IMR-90 (cell line): ENCODE measurements around the gene IRAK2. TPM values are rescaled to one million over a fixed set of nuclear protein-coding genes. Genes with fewer than 3 reads are reported as not detected.

Experiments
- ATAC-seq: fragments of 200-7000 bp; cut with Tn5 transposase; 2 replicates; pipeline ENCODE4 v1.9.1; 2020; ENCODE audit warnings: low read depth, mild to moderate bottlenecking, moderate library complexity
- BruUV-seq: library from RNA; stranded (reverse); fragments of 400-500 nt; replicated peaks from 2 replicates; lab custom pipeline; 2021; lab: Mats Ljungman, UMichigan
- CTCF ChIA-PET: fragments of 300-600 bp; formaldehyde crosslinking; extraction: SDS; loops from one replicate; lab custom pipeline; 2021; ENCODE audit warnings: antibody characterized with exemption; lab: Yijun Ruan, JAX
- POLR2A ChIA-PET: fragments of 300-600 bp; sonication (Branson Sonifier 250); formaldehyde crosslinking; loops from one replicate; lab custom pipeline; 2022; ENCODE audit warnings: antibody characterized with exemption; ENCODE audit not compliant: unreplicated experiment; lab: Charles Lee
- DNase-seq: peaks from one replicate; pipeline ENCODE4 v3.0.0; 2013
- H2AFZ ChIP-seq: replicated peaks from 2 replicates; pipeline ENCODE3; 2013; ENCODE audit warnings: low read length, mild to moderate bottlenecking; ENCODE audit not compliant: poor library complexity
- H2AK5ac ChIP-seq: 2 replicates; pipeline ENCODE4 v1.6.1; 2013; ENCODE audit warnings: low read depth, low read length, inconsistent platforms
- H2AK9ac ChIP-seq: replicated peaks from 2 replicates; pipeline ENCODE3; 2013; ENCODE audit warnings: mild to moderate bottlenecking, low read depth, low read length, moderate library complexity; ENCODE audit not compliant: poor library complexity
- H2BK120ac ChIP-seq: 2 replicates; pipeline ENCODE4 v1.6.1; 2013; ENCODE audit warnings: low read depth, low read length, inconsistent platforms
- H2BK15ac ChIP-seq: 3 replicates; pipeline ENCODE4 v1.6.1; 2013; ENCODE audit warnings: low read depth, low read length, inconsistent platforms
- H2BK20ac ChIP-seq: 2 replicates; pipeline ENCODE4 v1.6.1; 2013; ENCODE audit warnings: low read depth, mild to moderate bottlenecking, inconsistent platforms, low read length, moderate library complexity
- H2BK5ac ChIP-seq: 2 replicates; pipeline ENCODE4 v1.6.1; 2013; ENCODE audit warnings: mild to moderate bottlenecking, low read depth, low read length, inconsistent platforms; ENCODE audit not compliant: poor library complexity, severe bottlenecking
- H3K14ac ChIP-seq: replicated peaks from 2 replicates; pipeline ENCODE4 v1.6.1; 2013; ENCODE audit warnings: low read depth, low read length, inconsistent platforms
- H3K18ac ChIP-seq: 2 replicates; pipeline ENCODE4 v1.6.1; 2013; ENCODE audit warnings: low read depth, low read length, control low read depth
- H3K23ac ChIP-seq: 2 replicates; pipeline ENCODE4 v1.6.1; 2013; ENCODE audit warnings: low read depth, low read length, inconsistent platforms
- H3K27ac ChIP-seq: 2 replicates; pipeline ENCODE4 v1.5.1; 2013; ENCODE audit warnings: mild to moderate bottlenecking, control low read depth, low read length; ENCODE audit not compliant: insufficient read depth
- H3K27me3 ChIP-seq: 2 replicates; pipeline ENCODE4 v1.6.1; 2013; ENCODE audit warnings: low read length; ENCODE audit not compliant: control insufficient read depth, insufficient read depth
- H3K36me3 ChIP-seq: 2 replicates; pipeline ENCODE4 v1.6.1; 2013; ENCODE audit warnings: low read length, mixed read lengths; ENCODE audit not compliant: control insufficient read depth, insufficient read depth
- H3K4ac ChIP-seq: 2 replicates; pipeline ENCODE4 v1.6.1; 2013; ENCODE audit warnings: low read depth, low read length, inconsistent platforms
- H3K4me1 ChIP-seq: 2 replicates; pipeline ENCODE4 v1.6.1; 2013; ENCODE audit warnings: low read length, mixed read lengths; ENCODE audit not compliant: control insufficient read depth, insufficient read depth
- H3K4me2 ChIP-seq: 2 replicates; pipeline ENCODE4 v1.6.1; 2013; ENCODE audit warnings: low read depth, mild to moderate bottlenecking, control low read depth, low read length, moderate library complexity
- H3K4me3 ChIP-seq: 2 replicates; pipeline ENCODE4 v1.5.1; 2013; ENCODE audit warnings: low read depth, mild to moderate bottlenecking, control low read depth, low read length, moderate library complexity; ENCODE audit not compliant: insufficient read depth
- H3K56ac ChIP-seq: 2 replicates; pipeline ENCODE4 v1.6.1; 2013; ENCODE audit warnings: low read length, inconsistent platforms; ENCODE audit not compliant: insufficient read depth; ENCODE audit errors: extremely low read depth
- H3K79me1 ChIP-seq, 2 experiments: 2 replicates each; pipeline ENCODE4 v1.6.1; 2013; ENCODE audit warnings: low read length in 2 of 2, inconsistent platforms in 1 of 2, low read depth in 1 of 2
- H3K9ac ChIP-seq: 2 replicates; pipeline ENCODE4 v1.6.1; 2013; ENCODE audit warnings: low read depth, low read length, control low read depth
- H3K9me1 ChIP-seq: 2 replicates; pipeline ENCODE4 v1.6.1; 2013; ENCODE audit warnings: low read length, inconsistent platforms; ENCODE audit not compliant: insufficient read depth
- H3K9me3 ChIP-seq: 2 replicates; pipeline ENCODE4 v1.6.1; 2013; ENCODE audit warnings: low read length; ENCODE audit not compliant: control insufficient read depth, insufficient read depth
- H4K20me1 ChIP-seq: 2 replicates; pipeline ENCODE4 v1.6.1; 2013; ENCODE audit warnings: low read length, inconsistent platforms; ENCODE audit not compliant: insufficient read depth
- H4K5ac ChIP-seq: 2 replicates; pipeline ENCODE4 v1.6.1; 2013; ENCODE audit warnings: mild to moderate bottlenecking, low read depth, low read length, control low read depth
- H4K8ac ChIP-seq, 2 experiments: 2 replicates each; pipeline ENCODE4 v1.6.1; 2013; ENCODE audit warnings: low read depth in 2 of 2, low read length in 2 of 2, control low read depth in 1 of 2, inconsistent platforms in 1 of 2
- H4K91ac ChIP-seq: 2 replicates; pipeline ENCODE4 v1.6.1; 2013; ENCODE audit warnings: low read depth, low read length, inconsistent platforms; ENCODE audit not compliant: insufficient read depth
- BHLHE40 ChIP-seq: fragments of 150-350 bp; IDR thresholded peaks from 2 replicates; pipeline ENCODE4 v1.6.1; 2016; ENCODE audit warnings: mild to moderate bottlenecking, low read depth, low read length
- CEBPB ChIP-seq: IDR thresholded peaks from 2 replicates; pipeline ENCODE4 v1.6.1; 2012; ENCODE audit warnings: low read depth, low read length, improper control_type of control experiment
- CHD1 ChIP-seq: IDR thresholded peaks from 2 replicates; pipeline ENCODE4 v1.6.1; 2012; ENCODE audit warnings: low read depth, low read length, improper control_type of control experiment
- ELK1 ChIP-seq: fragments of 150-350 bp; IDR thresholded peaks from 2 replicates; pipeline ENCODE4 v1.6.1; 2016; ENCODE audit warnings: low read depth, mild to moderate bottlenecking, low read length, moderate library complexity, borderline replicate concordance
- FOS ChIP-seq: fragments of 150-350 bp; IDR thresholded peaks from 2 replicates; pipeline ENCODE4 v1.6.1; 2016; ENCODE audit warnings: low read depth, low read length
- MAFK ChIP-seq: IDR thresholded peaks from 2 replicates; pipeline ENCODE4 v1.6.1; 2012; ENCODE audit warnings: low read depth, low read length, improper control_type of control experiment
- MAZ ChIP-seq: IDR thresholded peaks from 2 replicates; pipeline ENCODE4 v1.6.1; 2012; ENCODE audit warnings: low read depth, mild to moderate bottlenecking, low read length, improper control_type of control experiment, moderate library complexity, borderline replicate concordance
- MXI1 ChIP-seq: IDR thresholded peaks from 2 replicates; pipeline ENCODE4 v1.6.1; 2012; ENCODE audit warnings: low read depth, mild to moderate bottlenecking, low read length, moderate library complexity, borderline replicate concordance
- NFE2L2 ChIP-seq: fragments of 150-350 bp; IDR thresholded peaks from 2 replicates; pipeline ENCODE4 v1.6.1; 2016; ENCODE audit warnings: low read depth, mild to moderate bottlenecking, low read length
- POLR2A ChIP-seq: IDR thresholded peaks from 2 replicates; pipeline ENCODE4 v1.6.1; 2012; ENCODE audit warnings: mild to moderate bottlenecking, low read depth, low read length
- RAD21 ChIP-seq: IDR thresholded peaks from 2 replicates; pipeline ENCODE4 v1.6.1; 2012; ENCODE audit warnings: low read length, improper control_type of control experiment
- RCOR1 ChIP-seq: IDR thresholded peaks from 2 replicates; pipeline ENCODE4 v1.6.1; 2012; ENCODE audit warnings: mild to moderate bottlenecking, low read length, improper control_type of control experiment; ENCODE audit not compliant: insufficient replicate concordance
- RFX5 ChIP-seq: IDR thresholded peaks from 2 replicates; pipeline ENCODE4 v1.8.0; 2012; ENCODE audit warnings: low read depth, mild to moderate bottlenecking, low read length, moderate library complexity
- SMC3 ChIP-seq: fragments of 150-350 bp; IDR thresholded peaks from 2 replicates; pipeline ENCODE4 v1.6.1; 2016; ENCODE audit warnings: low read depth, mild to moderate bottlenecking, antibody characterized with exemption, low read length, moderate library complexity
- WGBS, 2 experiments: methylation state at CpG; one replicate each; pipeline versions ENCODE4 v1.1.5 to v1.1.7; 2013; ENCODE audit warnings: missing lambda C conversion rate in 2 of 2; ENCODE audit not compliant: insufficient read length in 1 of 2; ENCODE audit errors: extremely low coverage in 2 of 2; 5-methylcytosine and 5-hydroxymethylcytosine counted together
- dilution Hi-C: fragments of 300-500 bp; cut with HindIII; formaldehyde crosslinking; loops from one replicate; pipeline ENCODE4 v1.14.3; 2018; ENCODE audit warnings: low sequenced_read_pairs; ENCODE audit not compliant: unreplicated experiment
- in situ Hi-C: fragments of 300-500 bp; cut with MboI; formaldehyde crosslinking; loops from 3 replicates; pipeline ENCODE4 v1.14.3; 2019; ENCODE audit warnings: low sequenced_read_pairs, inconsistent platforms, mixed read lengths
- intact Hi-C: fragments of 100-400 bp; cut with micrococcal nuclease; formaldehyde crosslinking; loops from 2 replicates; pipeline ENCODE4 v1.10.0; 2022
- polyA plus RNA-seq, 3 experiments: library from polyadenylated mRNA; depleted of rRNA; stranded (reverse); fragments of >200 nt; gene quantifications; 2 replicates each; pipeline ENCODE4 v1.2.3, GENCODE V29; 2012; ENCODE audit warnings: low replicate concordance in 1 of 3
- total RNA-seq: library from RNA; depleted of rRNA; stranded (reverse); fragments of >200 nt; gene quantifications from 2 replicates; pipeline ENCODE4 v1.2.3, GENCODE V29; 2012
- TF ChIP-seq, protein P1 (sequence below): conservative IDR thresholded peaks from 2 replicates; pipeline ENCODE4 v1.5.1; 2012; ENCODE audit warnings: mild to moderate bottlenecking, low read depth, low read length, improper control_type of control experiment
- TF ChIP-seq, protein P2 (sequence below): fragments of 150-350 bp; IDR thresholded peaks from 2 replicates; pipeline ENCODE4 v1.6.1; 2017; ENCODE audit warnings: mild to moderate bottlenecking, antibody characterized with exemption, low read length, low read depth

The IRAK2 gene
- total and polyA plus RNA-seq, 2 of the 4 experiments (the other 2 are of a cell fraction) = 6.9 to 8.1 TPM

DNA sequence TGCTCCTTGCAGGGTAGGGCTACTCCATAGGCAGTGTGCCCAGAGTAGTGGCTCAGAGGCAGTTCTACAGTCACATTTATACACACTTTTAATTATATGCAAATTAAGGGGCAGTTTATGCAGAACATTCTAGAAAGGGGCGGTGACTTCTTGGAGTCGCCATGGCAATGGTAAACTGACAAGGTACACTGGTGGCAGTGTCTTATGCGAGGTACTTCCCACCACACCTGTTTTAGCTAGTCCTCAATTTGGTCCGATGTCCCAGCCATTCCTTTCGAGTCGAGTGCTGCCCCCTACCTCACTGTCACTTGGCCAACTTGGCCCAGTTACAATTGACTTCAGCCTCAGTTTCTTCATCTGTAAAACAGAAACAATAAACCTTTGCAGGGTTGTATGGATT lies 3.8 kb upstream of the IRAK2 start:
- Histone ChIP-seq H3K18ac (no peak overlapping the region), H4K91ac (no peak overlapping the region), H3K4ac (no peak overlapping the region), H3K4me2 (no peak overlapping the region), H2AK9ac (no peak overlapping the region), H3K27me3 (no peaks in the 10 kb centered on the region), H4K5ac (no peak overlapping the region), H3K4me1 (no peaks in the 10 kb centered on the region), H3K9me1 (no peaks in the 10 kb centered on the region), H4K8ac (no peak overlapping the region), H2BK15ac (no peak overlapping the region), H3K9ac (no peak overlapping the region), H3K79me1 (peaks cover 4 to 13% of the 10 kb centered on the region in 2 experiments; a peak in 3 of 4 replicates), H3K27ac (no peak overlapping the region), H2BK5ac (no peak overlapping the region), H3K4me3 (no peak overlapping the region), H3K9me3 (no peaks in the 10 kb centered on the region), H3K14ac (no peak overlapping the region), H2AK5ac (no peak overlapping the region), H3K56ac (no peak overlapping the region), H4K20me1 (no peaks in the 10 kb centered on the region), H2AFZ (no peak overlapping the region), H2BK120ac (no peak overlapping the region), H3K23ac (no peak overlapping the region), H3K36me3 (no peaks in the 10 kb centered on the region), H2BK20ac (no peak overlapping the region)
- 75% methylated on average over 2 of the region's 6 CpGs; no CpG with 5 or more reads in 1 of the 2 experiments for WGBS, 2 experiments
- no TSS peak for BruUV-seq
- POLR2A ChIA-PET = no interaction called here
- CTCF ChIA-PET = no interaction called here
- dilution Hi-C loops = no loop called here
- DNase-seq = no peak
- in situ Hi-C loops = no loop called here
- intact Hi-C loops = no loop called here
- no peak for ATAC-seq
- no peak for TF ChIP-seq MAFK
- TF ChIP-seq, protein P1, sequence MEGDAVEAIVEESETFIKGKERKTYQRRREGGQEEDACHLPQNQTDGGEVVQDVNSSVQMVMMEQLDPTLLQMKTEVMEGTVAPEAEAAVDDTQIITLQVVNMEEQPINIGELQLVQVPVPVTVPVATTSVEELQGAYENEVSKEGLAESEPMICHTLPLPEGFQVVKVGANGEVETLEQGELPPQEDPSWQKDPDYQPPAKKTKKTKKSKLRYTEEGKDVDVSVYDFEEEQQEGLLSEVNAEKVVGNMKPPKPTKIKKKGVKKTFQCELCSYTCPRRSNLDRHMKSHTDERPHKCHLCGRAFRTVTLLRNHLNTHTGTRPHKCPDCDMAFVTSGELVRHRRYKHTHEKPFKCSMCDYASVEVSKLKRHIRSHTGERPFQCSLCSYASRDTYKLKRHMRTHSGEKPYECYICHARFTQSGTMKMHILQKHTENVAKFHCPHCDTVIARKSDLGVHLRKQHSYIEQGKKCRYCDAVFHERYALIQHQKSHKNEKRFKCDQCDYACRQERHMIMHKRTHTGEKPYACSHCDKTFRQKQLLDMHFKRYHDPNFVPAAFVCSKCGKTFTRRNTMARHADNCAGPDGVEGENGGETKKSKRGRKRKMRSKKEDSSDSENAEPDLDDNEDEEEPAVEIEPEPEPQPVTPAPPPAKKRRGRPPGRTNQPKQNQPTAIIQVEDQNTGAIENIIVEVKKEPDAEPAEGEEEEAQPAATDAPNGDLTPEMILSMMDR = no peak
- TF ChIP-seq CHD1 = no peak
- TF ChIP-seq MXI1 = no peak
- TF ChIP-seq RFX5 = no peak
- TF ChIP-seq FOS = no peak
- TF ChIP-seq RCOR1 = no peak
- no peak for TF ChIP-seq RAD21
- TF ChIP-seq MAZ = no peak
- TF ChIP-seq BHLHE40 = no peak
- no peak for TF ChIP-seq CEBPB
- TF ChIP-seq ELK1 = no peak
- TF ChIP-seq SMC3 = no peak
- TF ChIP-seq, protein P2, sequence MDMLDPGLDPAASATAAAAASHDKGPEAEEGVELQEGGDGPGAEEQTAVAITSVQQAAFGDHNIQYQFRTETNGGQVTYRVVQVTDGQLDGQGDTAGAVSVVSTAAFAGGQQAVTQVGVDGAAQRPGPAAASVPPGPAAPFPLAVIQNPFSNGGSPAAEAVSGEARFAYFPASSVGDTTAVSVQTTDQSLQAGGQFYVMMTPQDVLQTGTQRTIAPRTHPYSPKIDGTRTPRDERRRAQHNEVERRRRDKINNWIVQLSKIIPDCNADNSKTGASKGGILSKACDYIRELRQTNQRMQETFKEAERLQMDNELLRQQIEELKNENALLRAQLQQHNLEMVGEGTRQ = no peak
- TF ChIP-seq NFE2L2 = no peak
- TF ChIP-seq POLR2A = no peak
